Hepatocyte (in vitro differentiated cells): ENCODE measurements around the gene BLOC1S6.

Source experiments
- CTCF ChIP-seq: fragments of 200-600 bp; sonication (generic); IDR thresholded peaks from 2 replicates; pipeline ENCODE4 v1.5.1; 2016; ENCODE audit warnings: antibody characterized with exemption, mild to moderate bottlenecking; ENCODE audit not compliant: poor library complexity
- EZH2 ChIP-seq: fragments of 200-600 bp; sonication (generic); IDR thresholded peaks from 2 replicates; pipeline ENCODE4 v1.6.1; 2016; ENCODE audit warnings: antibody characterized with exemption, mild to moderate bottlenecking, borderline replicate concordance

GRCh38 chr15:45604326-45604725, 17.1 kb downstream of the BLOC1S6 start:
- TF ChIP-seq CTCF, result no peak
- no peak for TF ChIP-seq EZH2
